CD14-positive monocyte (primary cell): Measurements from ENCODE around the gene VWC2L. TPM values are rescaled to one million over a fixed set of nuclear protein-coding genes. Genes with fewer than 3 reads are reported as not detected.

Experiments used
- DNase-seq, 3 donors: peaks; one replicate each; pipeline ENCODE4 v3.0.0-alpha.2; 2011 to 2022
- H2AFZ ChIP-seq: 2 replicates; pipeline ENCODE4 v1.6.0; 2012; ENCODE audit warnings: mild to moderate bottlenecking, low read depth, low read length, inconsistent platforms; ENCODE audit not compliant: insufficient read depth, poor library complexity, severe bottlenecking
- H3K27ac ChIP-seq, 2 donors: 1 replicate in 1 of 2; 2 replicates in 1 of 2; pipeline ENCODE4 v1.5.1; 2012 to 2013; ENCODE audit warnings: low read length in 2 of 2, control low read depth in 1 of 2, inconsistent platforms in 1 of 2, low read depth in 1 of 2, mild to moderate bottlenecking in 1 of 2
- H3K27me3 ChIP-seq, 2 donors: one replicate each; pipeline versions ENCODE4 v1.6.0 to v1.6.1; 2011 to 2013; ENCODE audit warnings: low read length in 2 of 2; ENCODE audit not compliant: control insufficient read depth in 2 of 2, insufficient read depth in 2 of 2
- H3K36me3 ChIP-seq, 2 donors: replicated peaks in 1 of 2; 1 replicate in 1 of 2; 2 replicates in 1 of 2; pipeline versions ENCODE4 v1.5.1 to v1.6.1; 2012 to 2013; ENCODE audit warnings: low read length in 2 of 2, control low read depth in 1 of 2, inconsistent platforms in 1 of 2, mild to moderate bottlenecking in 1 of 2; ENCODE audit not compliant: insufficient read depth in 2 of 2, control insufficient read depth in 1 of 2
- H3K4me1 ChIP-seq, 2 donors: 1 replicate in 1 of 2; 2 replicates in 1 of 2; pipeline versions ENCODE4 v1.5.1 to v1.6.1; 2012 to 2013; ENCODE audit warnings: low read length in 2 of 2, control low read depth in 1 of 2, inconsistent platforms in 1 of 2, mild to moderate bottlenecking in 1 of 2, moderate library complexity in 1 of 2; ENCODE audit not compliant: insufficient read depth in 2 of 2, control insufficient read depth in 1 of 2
- H3K4me2 ChIP-seq: replicated peaks from 2 replicates; pipeline ENCODE3; 2012; ENCODE audit warnings: low read length, moderate library complexity, mild to moderate bottlenecking; ENCODE audit not compliant: poor library complexity, severe bottlenecking; ENCODE audit errors: extremely low read depth
- H3K4me3 ChIP-seq, 3 experiments: fragments of 200-600 bp in 1 of 3; sonication (generic) in 1 of 3; replicated peaks in 1 of 3; 1 replicate in 2 of 3; 2 replicates in 1 of 3; pipeline ENCODE4 v1.5.1; 2011 to 2013; ENCODE audit warnings: low read length in 3 of 3, mild to moderate bottlenecking in 3 of 3, control low read depth in 2 of 3, low read depth in 2 of 3, inconsistent platforms in 1 of 3, moderate library complexity in 1 of 3
- H3K79me2 ChIP-seq: 2 replicates; pipeline ENCODE4 v1.6.0; 2012; ENCODE audit warnings: mild to moderate bottlenecking, control low read depth, inconsistent platforms, low read length, moderate library complexity; ENCODE audit not compliant: insufficient read depth
- H3K9ac ChIP-seq: 2 replicates; pipeline ENCODE4 v1.6.0; 2017; ENCODE audit warnings: low read length, mild to moderate bottlenecking; ENCODE audit not compliant: insufficient read depth, poor library complexity, severe bottlenecking
- H3K9me3 ChIP-seq, 2 donors: replicated peaks in 1 of 2; 1 replicate in 1 of 2; 2 replicates in 1 of 2; pipeline versions ENCODE4 v1.5.1 to v1.6.1; 2012 to 2013; ENCODE audit warnings: low read length in 2 of 2, control low read depth in 1 of 2; ENCODE audit not compliant: control insufficient read depth in 1 of 2, insufficient read depth in 1 of 2
- H4K20me1 ChIP-seq: 2 replicates; pipeline ENCODE4 v1.6.0; 2012; ENCODE audit warnings: mild to moderate bottlenecking, low read length, control low read depth, moderate library complexity; ENCODE audit not compliant: insufficient read depth
- H3K27ac Mint-ChIP-seq, 7 donors: one replicate each; pipeline ENCODE4 v1.8.0; 2020; ENCODE audit warnings: mild to moderate bottlenecking in 7 of 7, mixed read lengths in 7 of 7, moderate library complexity in 6 of 7, inconsistent platforms in 2 of 7
- H3K27me3 Mint-ChIP-seq, 3 donors: one replicate each; pipeline ENCODE4 v1.8.0; 2021 to 2022; ENCODE audit warnings: low read depth in 3 of 3, mild to moderate bottlenecking in 3 of 3, mixed read lengths in 3 of 3, moderate library complexity in 3 of 3, inconsistent platforms in 1 of 3
- H3K36me3 Mint-ChIP-seq, 2 donors: one replicate each; pipeline ENCODE4 v1.8.0; 2020; ENCODE audit warnings: mixed read lengths in 2 of 2, inconsistent platforms in 1 of 2, mild to moderate bottlenecking in 1 of 2
- H3K4me1 Mint-ChIP-seq: one replicate; pipeline ENCODE4 v1.8.0; 2020; ENCODE audit warnings: mild to moderate bottlenecking, mixed read lengths
- H3K4me3 Mint-ChIP-seq, 2 donors: one replicate each; pipeline ENCODE4 v1.8.0; 2020; ENCODE audit warnings: mild to moderate bottlenecking in 2 of 2, mixed read lengths in 2 of 2, moderate library complexity in 1 of 2
- H3K9me3 Mint-ChIP-seq, 7 donors: one replicate each; pipeline ENCODE4 v1.8.0; 2020 to 2022; ENCODE audit warnings: mixed read lengths in 7 of 7, mild to moderate bottlenecking in 6 of 7, moderate library complexity in 6 of 7, inconsistent platforms in 2 of 7
- CTCF ChIP-seq: fragments of 200-600 bp; IDR thresholded peaks from one replicate; pipeline ENCODE4 v1.8.0; 2022; ENCODE audit warnings: antibody characterized with exemption, mild to moderate bottlenecking
- WGBS: methylation state at CpG from one replicate; pipeline ENCODE4 v1.1.5; 2013; ENCODE audit warnings: missing lambda C conversion rate; ENCODE audit not compliant: insufficient coverage; 5-methylcytosine and 5-hydroxymethylcytosine counted together
- intact Hi-C, 2 donors: fragments of 100-400 bp; cut with micrococcal nuclease; formaldehyde crosslinking; loops; one replicate each; pipeline versions ENCODE4 v1.15.0 to v1.15.1; 2023
- polyA plus RNA-seq, 3 donors: library from polyadenylated mRNA; depleted of rRNA in 1 of 3; unstranded in 2 of 3; stranded (reverse) in 1 of 3; fragments of 300-500 nt in 2 of 3; fragments of >200 nt in 1 of 3; fragmentation: Illumina TruSeq in 2 of 3; gene quantifications; 1 replicate in 2 of 3; 2 replicates in 1 of 3; pipeline ENCODE4 v1.2.3, GENCODE V29; 2012 to 2021

VWC2L gene
- polyA plus RNA-seq, 3 donors: not detected

DNA sequence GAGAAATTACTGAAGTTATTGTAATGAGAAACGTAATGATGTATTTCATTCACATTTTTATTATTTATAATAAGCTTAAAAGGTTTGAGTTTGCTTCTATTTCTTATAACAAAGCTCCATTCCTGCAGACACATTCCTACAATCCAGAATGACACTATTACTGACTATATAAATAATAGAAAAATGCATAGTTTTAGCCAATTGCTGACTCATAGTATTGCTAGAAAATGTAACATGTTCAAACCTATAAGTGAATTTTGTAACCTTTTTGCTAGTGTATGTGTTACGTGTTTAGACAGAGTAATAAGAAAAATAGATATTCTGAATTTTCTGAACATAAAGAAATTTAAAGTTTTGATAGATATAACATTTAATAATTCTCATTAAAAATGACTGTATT, 9.3 kb upstream of the VWC2L start:
- Histone ChIP-seq H3K4me2 (no peak overlapping the region), H2AFZ (no peak overlapping the region), H3K4me3 (no peak overlapping the region), H3K27ac (no peak overlapping the region), H3K36me3 (no peaks in the 10 kb centered on the region), H3K9ac (no peak overlapping the region), H3K27me3 (no peaks in the 10 kb centered on the region), H3K9me3 (no peaks in the 10 kb centered on the region), H3K4me1 (no peaks in the 10 kb centered on the region), H3K79me2 (no peaks in the 10 kb centered on the region), H4K20me1 (no peaks in the 10 kb centered on the region)
- DNase-seq: no peak
- H3K4me3 Mint-ChIP-seq: no peak overlapping the region
- H3K27ac Mint-ChIP-seq: no peak overlapping the region
- H3K9me3 Mint-ChIP-seq: peaks cover 0 to 2% (median 0%) of the 10 kb centered on the region in 7 donors
- intact Hi-C loops: no loop called here
- no peaks in the 10 kb centered on the region for H3K4me1 Mint-ChIP-seq
- no CpG with 5 or more reads among the region's 2 CpGs for WGBS
- H3K27me3 Mint-ChIP-seq: no peaks in the 10 kb centered on the region
- H3K36me3 Mint-ChIP-seq: no peaks in the 10 kb centered on the region
- no peak for TF ChIP-seq CTCF

DNA sequence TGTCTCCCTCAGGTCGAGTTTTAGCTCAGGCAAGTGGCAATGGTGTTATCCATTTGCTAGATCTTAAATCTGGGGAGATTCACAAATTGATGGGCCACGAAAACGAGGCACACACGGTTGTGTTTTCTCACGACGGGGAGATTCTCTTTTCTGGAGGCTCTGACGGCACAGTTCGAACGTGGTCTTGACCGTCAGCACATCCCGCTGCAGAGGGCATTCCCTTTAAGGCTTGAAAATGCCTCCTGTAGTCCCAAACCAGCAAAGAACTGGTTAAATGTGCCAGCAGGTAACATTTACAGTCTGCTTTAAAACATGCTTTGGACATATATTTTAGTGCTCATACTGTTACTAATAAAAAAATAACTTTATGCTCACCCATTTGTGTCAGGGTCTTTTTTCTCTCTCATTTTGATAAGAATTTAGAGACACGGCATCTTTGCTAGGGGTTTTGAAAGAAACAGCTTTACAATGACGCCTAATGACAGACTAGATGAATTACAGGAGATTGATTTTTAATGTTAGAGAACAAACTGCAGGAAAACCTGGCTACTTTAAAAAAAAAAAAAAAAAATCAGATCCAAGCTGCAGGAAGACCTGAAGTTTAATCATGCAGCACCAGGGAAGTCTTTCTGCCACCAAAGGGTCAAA, 602 bp upstream of the VWC2L start:
- Histone ChIP-seq H3K9me3 (no peaks in the 10 kb centered on the region), H2AFZ (no peak overlapping the region), H3K27me3 (no peaks in the 10 kb centered on the region), H3K27ac (no peak overlapping the region), H3K4me2 (no peak overlapping the region), H3K9ac (no peak overlapping the region), H3K79me2 (no peaks in the 10 kb centered on the region), H3K36me3 (no peaks in the 10 kb centered on the region), H3K4me1 (no peaks in the 10 kb centered on the region), H3K4me3 (no peak overlapping the region), H4K20me1 (no peaks in the 10 kb centered on the region)
- H3K36me3 Mint-ChIP-seq: no peaks in the 10 kb centered on the region
- no peak overlapping the region for H3K4me3 Mint-ChIP-seq
- 52% methylated on average over 9 of the region's 13 CpGs for WGBS
- no peak overlapping the region for H3K27ac Mint-ChIP-seq
- no peak for TF ChIP-seq CTCF
- intact Hi-C loops: no loop called here
- H3K27me3 Mint-ChIP-seq: peaks cover 0 to 1% (median 0%) of the 10 kb centered on the region in 3 donors
- no peak for DNase-seq
- no peaks in the 10 kb centered on the region for H3K4me1 Mint-ChIP-seq
- no peaks in the 10 kb centered on the region for H3K9me3 Mint-ChIP-seq
